Esophagus muscularis mucosa (tissue), 3 donors: ENCODE measurements around the gene OR2V2.

Experiments used
- CTCF ChIP-seq, 3 experiments: fragments of 200-600 bp in 2 of 3; fragments of 450-650 bp in 1 of 3; sonication (generic) in 2 of 3; IDR thresholded peaks; one replicate each; pipeline ENCODE4 v1.5.1; 2017 to 2019; ENCODE audit warnings: antibody characterized with exemption in 3 of 3, mild to moderate bottlenecking in 2 of 3, moderate library complexity in 1 of 3
- POLR2A ChIP-seq: fragments of 450-650 bp; IDR thresholded peaks from one replicate; pipeline ENCODE4 v1.6.1; 2017; ENCODE audit warnings: antibody characterized with exemption, moderate library complexity, mild to moderate bottlenecking, low read depth

DNA sequence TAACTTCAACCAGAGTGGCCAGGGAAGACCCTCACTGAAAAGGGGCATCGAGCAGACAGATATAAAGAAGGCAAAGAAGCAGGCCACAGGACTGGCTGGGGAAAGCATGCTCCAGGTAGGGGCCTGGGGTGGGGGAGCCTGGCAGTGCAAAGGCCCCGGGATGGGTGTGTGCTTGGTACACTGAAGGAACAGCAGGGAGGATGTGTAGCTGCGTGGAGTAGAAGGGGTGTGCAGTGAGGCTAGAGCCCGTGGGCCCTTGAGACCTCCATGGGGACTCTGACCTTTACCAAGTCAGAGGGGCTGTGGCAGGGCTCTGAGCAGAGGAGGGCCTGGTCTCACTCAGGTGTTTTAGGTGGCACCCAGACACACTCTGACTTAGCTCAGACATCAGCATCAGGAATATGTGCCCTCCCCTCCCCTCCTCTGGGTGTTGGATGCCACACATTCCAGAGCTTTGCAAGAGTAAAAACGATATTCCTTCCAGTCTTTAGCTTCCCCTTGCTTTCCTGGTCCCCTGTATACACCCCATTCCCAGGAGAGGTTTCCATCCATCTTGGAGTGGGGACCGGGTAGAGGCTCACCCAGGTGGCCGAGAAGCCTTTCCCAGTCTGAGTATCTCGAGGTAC is 50.1 kb downstream of the OR2V2 start:
- TF ChIP-seq CTCF (IDR thresholded peaks at IDR 0.05) = no peak
- TF ChIP-seq POLR2A = no peak
